HuH-7.5 (cell line): ENCODE data around the gene HSD17B12.

Source experiments
- DNase-seq: peaks from one replicate; pipeline ENCODE4 v3.0.0; 2011; ENCODE audit warnings: low spot score

HSD17B12 gene

DNA sequence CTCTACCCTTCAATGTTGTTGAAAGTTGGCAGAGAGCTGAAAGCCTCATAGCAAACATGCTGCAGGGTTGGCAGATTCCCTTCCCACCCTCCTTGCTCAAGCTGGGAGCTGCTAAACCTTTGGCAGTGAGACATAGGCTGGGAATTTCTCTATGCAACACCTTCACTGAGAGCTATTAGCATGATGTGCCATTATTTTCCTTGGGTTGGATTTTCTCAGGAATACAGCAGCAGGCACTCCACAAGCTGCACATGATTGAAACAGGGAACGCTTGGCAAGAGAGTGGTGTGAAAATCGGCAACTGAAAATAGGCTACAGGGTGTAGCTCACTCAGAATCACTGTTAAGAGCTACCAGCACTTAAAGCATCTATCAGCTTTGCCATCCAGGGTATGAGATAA is 190.5 kb downstream of the HSD17B12 start:
- DNase-seq: no peak

GRCh38 chr11:43872995-43873394 is 192.5 kb downstream of the HSD17B12 start:
- no peak for DNase-seq

GRCh38 chr11:43874078-43874477 is 193.5 kb downstream of the HSD17B12 start:
- no peak for DNase-seq

GRCh38 chr11:43874738-43875137 is 194.2 kb downstream of the HSD17B12 start:
- DNase-seq: no peak

GRCh38 chr11:43879789-43880639 is 199.5 kb downstream of the HSD17B12 start:
- DNase-seq: no peak

- DNase-seq: peak; percentile 51
Observed at GRCh38 chr11:43880640-43881159, 200.2 kb downstream of the HSD17B12 start, which contains the start of gene ALKBH3. Gene ALKBH3 (plus strand): TSS chr11:43880831. CDS start chr11:43882653, 1,822 bp downstream.

- no peak for DNase-seq
Observed at GRCh38 chr11:43892851-43893250, 212.3 kb downstream of the HSD17B12 start.

GRCh38 chr11:43894546-43894945 is 214.0 kb downstream of the HSD17B12 start:
- no peak for DNase-seq

DNA sequence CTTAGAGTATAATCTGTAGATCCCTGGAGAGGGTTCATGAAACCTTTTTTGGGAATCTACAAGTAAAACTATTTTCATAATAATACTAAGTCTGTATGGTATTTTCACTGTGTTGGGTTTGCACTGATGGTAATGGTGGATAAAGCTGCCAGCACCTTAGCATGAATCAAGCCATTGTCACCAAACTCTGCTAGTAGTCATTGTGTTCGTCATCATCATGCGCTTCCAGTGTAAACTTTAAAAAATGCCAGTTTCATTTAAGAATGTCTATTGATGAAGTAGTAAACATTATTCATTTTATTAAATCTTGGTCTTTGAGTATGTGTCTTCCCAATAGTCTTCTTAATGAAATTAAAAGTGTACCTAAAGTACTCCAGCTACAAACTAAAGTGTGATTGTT is 215.1 kb downstream of the HSD17B12 start:
- no peak for DNase-seq

DNA sequence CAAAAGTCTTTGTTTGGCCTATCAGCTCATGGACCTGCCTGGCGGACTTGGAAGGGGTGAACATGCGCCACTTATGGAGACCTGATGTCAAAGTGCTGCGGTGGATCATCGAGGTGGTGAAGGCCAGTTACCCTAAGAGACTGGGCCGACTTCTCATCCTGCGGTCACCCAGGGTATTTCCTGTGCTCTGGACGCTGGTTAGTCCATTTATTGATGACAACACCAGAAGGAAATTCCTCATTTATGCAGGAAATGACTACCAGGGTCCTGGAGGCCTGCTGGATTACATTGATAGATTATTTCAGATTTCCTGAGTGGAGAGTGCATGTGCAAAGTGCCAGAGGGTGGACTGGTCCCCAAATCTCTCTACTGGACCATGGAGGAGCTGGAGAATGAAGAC is 218.0 kb downstream of the HSD17B12 start:
- no peak for DNase-seq

DNA sequence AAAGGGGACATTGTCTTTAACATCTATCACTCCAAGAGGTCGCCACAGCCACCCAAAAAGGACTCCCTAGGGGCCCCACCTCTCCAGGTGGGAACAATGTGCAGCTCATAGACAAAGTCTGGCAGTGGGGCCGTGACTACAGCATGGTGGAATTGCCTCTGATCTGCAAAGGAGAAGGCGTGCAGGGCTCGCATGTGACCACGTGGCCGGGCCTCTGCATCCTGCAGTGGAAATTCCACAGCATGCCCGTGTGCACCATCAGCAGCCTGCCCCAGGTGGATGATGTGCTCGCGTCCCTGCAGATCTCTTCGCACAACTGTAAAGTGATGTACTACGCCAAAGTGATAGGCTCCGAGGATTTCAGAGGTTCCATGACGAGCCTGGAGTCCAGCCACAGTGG is 218.6 kb downstream of the HSD17B12 start:
- no peak for DNase-seq

GRCh38 chr11:43901551-43901950 is 221.0 kb downstream of the HSD17B12 start:
- DNase-seq: no peak

- DNase-seq: no peak
Observed at GRCh38 chr11:43903078-43903477, 222.5 kb downstream of the HSD17B12 start.

DNA sequence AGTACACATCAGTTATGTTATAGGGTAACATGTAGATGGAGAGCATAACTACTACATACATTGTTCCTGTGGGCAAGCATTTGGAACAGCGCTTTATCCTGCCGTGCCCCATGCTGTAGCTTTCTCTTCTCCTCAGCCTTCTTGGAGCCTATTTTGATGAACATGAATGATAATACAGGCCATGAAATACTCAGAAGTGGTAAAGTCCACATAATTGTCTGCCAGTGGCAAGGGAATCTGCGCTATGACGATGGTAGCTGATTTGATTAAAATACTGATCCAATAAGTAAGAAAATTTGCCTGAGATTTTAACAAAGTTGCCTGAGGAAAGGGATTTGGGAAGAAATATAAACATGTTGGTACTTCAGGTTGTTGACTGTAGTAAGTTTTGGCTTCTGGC is 223.4 kb downstream of the HSD17B12 start:
- no peak for DNase-seq

DNA sequence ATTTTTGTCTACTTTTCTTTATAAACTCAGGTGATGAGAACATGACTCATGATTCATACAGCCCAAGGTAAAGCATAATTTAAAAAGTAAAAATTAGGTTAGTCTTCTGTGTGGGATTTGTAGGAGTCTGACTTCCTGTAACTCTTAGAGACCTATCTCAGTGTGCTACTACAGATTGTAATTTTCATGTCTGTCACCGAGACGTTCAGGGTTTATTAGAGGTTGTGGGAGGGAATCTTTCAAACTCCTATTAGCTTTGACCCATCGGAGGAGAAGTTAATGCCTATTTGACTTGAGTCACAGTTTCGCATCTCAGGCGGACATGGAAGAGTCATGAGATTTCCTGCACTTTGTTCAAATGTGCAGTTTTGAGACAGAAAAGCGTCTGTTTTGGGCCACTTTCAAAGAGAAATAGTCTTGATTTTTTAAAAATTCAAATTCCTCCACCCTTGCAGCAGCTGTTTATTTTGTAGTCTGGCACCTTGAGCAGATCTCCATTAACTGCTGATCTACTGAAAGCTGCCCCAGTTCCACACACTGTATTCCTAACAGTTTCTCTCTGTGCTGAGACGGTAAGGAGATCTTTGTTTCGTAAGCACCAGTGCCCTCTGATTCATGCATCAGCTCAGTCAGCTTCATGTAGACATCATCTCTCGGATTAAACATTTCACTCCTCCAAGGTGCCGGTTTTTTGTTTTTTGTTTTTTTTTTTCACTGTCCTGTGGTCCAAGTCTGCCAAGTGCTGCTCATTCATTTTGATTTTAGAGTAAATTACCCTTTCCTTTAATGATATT is 224.4 kb downstream of the HSD17B12 start:
- DNase-seq: no peak

DNA sequence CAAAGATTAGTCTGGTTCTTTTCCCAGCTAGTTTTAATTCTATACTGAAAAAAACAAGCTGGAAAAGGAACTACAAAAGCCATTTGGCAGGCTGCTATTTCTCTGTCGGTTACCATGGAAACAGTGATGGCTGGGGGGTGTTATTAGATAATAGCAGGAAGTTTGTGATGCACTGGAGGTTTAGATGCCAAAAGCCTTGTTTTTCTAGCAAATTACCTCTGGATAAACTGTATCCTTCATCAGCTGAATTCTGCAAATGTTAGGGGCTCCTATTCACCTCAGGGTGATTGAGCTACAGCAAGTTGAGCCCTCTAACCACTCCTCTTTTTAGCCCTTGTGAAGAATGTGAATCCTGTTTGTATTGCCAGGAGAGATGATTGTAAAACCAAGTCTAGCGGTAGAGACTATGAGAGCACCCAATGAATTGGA is 225.3 kb downstream of the HSD17B12 start:
- no peak for DNase-seq
